ENCODE measurements around the gene EYA3.
A peak's percentile ranks its signal among the peaks of the same experiment; 100 is the strongest.

EYA3 gene

DNA sequence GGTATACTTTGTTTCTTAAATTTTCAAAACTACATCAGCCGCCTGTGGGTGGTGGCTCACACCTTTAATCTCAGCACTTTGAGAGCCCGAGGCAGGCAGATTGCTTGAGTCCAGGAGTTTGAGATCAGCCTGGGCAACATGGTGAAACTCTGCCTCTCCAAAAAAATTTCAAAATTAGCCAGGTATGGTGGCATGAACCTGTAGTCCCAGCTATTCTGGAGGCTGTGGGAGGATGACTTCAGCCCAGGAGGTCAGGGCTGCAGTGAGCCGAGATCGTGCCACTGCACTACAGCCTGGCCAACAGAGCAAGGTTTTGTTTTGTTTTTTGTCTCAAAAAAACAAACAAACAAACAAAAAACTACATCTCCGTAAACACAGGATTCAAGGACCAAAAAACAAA, 3.3 kb downstream of the EYA3 start:
- ATAC-seq = no peak
- TF ChIP-seq OSR1 (CRISPR knock-in tag; IDR thresholded peaks at IDR 0.05) (no peak), RARB (CRISPR knock-in tag; IDR thresholded peaks at IDR 0.05) (no peak), ZC3H10 (CRISPR knock-in tag; IDR thresholded peaks at IDR 0.05) (no peak), ZFP30 (CRISPR knock-in tag; IDR thresholded peaks at IDR 0.05) (no peak), GLIS3 (CRISPR knock-in tag; IDR thresholded peaks at IDR 0.05) (no peak), ISL1 (CRISPR knock-in tag; IDR thresholded peaks at IDR 0.05) (no peak), TCF4 (CRISPR knock-in tag; IDR thresholded peaks at IDR 0.05; ENCODE audit: borderline replicate concordance) (no peak), ZFP3 (CRISPR knock-in tag; IDR thresholded peaks at IDR 0.05) (no peak), ZNF8 (CRISPR knock-in tag; IDR thresholded peaks at IDR 0.05) (no peak), ESRRG (CRISPR knock-in tag; IDR thresholded peaks at IDR 0.05) (no peak), CSDC2 (CRISPR knock-in tag; IDR thresholded peaks at IDR 0.05) (no peak), SNAI2 (CRISPR knock-in tag; IDR thresholded peaks at IDR 0.05) (no peak), ZNF565 (CRISPR knock-in tag; conservative IDR thresholded peaks at IDR 0.05; ENCODE audit: low read depth) (no peak)
- TF ChIP-seq, protein P1, sequence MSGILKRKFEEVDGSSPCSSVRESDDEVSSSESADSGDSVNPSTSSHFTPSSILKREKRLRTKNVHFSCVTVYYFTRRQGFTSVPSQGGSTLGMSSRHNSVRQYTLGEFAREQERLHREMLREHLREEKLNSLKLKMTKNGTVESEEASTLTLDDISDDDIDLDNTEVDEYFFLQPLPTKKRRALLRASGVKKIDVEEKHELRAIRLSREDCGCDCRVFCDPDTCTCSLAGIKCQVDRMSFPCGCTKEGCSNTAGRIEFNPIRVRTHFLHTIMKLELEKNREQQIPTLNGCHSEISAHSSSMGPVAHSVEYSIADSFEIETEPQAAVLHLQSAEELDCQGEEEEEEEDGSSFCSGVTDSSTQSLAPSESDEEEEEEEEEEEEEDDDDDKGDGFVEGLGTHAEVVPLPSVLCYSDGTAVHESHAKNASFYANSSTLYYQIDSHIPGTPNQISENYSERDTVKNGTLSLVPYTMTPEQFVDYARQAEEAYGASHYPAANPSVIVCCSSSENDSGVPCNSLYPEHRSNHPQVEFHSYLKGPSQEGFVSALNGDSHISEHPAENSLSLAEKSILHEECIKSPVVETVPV (CRISPR knock-in tag; IDR thresholded peaks at IDR 0.05) = no peak
- TF ChIP-seq, protein P2, sequence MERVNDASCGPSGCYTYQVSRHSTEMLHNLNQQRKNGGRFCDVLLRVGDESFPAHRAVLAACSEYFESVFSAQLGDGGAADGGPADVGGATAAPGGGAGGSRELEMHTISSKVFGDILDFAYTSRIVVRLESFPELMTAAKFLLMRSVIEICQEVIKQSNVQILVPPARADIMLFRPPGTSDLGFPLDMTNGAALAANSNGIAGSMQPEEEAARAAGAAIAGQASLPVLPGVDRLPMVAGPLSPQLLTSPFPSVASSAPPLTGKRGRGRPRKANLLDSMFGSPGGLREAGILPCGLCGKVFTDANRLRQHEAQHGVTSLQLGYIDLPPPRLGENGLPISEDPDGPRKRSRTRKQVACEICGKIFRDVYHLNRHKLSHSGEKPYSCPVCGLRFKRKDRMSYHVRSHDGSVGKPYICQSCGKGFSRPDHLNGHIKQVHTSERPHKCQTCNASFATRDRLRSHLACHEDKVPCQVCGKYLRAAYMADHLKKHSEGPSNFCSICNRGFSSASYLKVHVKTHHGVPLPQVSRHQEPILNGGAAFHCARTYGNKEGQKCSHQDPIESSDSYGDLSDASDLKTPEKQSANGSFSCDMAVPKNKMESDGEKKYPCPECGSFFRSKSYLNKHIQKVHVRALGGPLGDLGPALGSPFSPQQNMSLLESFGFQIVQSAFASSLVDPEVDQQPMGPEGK (CRISPR knock-in tag; IDR thresholded peaks at IDR 0.05; ENCODE audit: borderline replicate concordance) = no peak
- TF ChIP-seq, protein P3, sequence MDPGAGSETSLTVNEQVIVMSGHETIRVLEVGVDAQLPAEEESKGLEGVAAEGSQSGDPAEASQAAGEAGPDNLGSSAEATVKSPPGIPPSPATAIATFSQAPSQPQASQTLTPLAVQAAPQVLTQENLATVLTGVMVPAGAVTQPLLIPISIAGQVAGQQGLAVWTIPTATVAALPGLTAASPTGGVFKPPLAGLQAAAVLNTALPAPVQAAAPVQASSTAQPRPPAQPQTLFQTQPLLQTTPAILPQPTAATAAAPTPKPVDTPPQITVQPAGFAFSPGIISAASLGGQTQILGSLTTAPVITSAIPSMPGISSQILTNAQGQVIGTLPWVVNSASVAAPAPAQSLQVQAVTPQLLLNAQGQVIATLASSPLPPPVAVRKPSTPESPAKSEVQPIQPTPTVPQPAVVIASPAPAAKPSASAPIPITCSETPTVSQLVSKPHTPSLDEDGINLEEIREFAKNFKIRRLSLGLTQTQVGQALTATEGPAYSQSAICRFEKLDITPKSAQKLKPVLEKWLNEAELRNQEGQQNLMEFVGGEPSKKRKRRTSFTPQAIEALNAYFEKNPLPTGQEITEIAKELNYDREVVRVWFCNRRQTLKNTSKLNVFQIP (CRISPR knock-in tag; IDR thresholded peaks at IDR 0.05; ENCODE audit: borderline replicate concordance, low read depth) = no peak
- TF ChIP-seq, protein P4, sequence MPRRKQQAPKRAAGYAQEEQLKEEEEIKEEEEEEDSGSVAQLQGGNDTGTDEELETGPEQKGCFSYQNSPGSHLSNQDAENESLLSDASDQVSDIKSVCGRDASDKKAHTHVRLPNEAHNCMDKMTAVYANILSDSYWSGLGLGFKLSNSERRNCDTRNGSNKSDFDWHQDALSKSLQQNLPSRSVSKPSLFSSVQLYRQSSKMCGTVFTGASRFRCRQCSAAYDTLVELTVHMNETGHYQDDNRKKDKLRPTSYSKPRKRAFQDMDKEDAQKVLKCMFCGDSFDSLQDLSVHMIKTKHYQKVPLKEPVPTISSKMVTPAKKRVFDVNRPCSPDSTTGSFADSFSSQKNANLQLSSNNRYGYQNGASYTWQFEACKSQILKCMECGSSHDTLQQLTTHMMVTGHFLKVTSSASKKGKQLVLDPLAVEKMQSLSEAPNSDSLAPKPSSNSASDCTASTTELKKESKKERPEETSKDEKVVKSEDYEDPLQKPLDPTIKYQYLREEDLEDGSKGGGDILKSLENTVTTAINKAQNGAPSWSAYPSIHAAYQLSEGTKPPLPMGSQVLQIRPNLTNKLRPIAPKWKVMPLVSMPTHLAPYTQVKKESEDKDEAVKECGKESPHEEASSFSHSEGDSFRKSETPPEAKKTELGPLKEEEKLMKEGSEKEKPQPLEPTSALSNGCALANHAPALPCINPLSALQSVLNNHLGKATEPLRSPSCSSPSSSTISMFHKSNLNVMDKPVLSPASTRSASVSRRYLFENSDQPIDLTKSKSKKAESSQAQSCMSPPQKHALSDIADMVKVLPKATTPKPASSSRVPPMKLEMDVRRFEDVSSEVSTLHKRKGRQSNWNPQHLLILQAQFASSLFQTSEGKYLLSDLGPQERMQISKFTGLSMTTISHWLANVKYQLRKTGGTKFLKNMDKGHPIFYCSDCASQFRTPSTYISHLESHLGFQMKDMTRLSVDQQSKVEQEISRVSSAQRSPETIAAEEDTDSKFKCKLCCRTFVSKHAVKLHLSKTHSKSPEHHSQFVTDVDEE (CRISPR knock-in tag; IDR thresholded peaks at IDR 0.05) = no peak

DNA sequence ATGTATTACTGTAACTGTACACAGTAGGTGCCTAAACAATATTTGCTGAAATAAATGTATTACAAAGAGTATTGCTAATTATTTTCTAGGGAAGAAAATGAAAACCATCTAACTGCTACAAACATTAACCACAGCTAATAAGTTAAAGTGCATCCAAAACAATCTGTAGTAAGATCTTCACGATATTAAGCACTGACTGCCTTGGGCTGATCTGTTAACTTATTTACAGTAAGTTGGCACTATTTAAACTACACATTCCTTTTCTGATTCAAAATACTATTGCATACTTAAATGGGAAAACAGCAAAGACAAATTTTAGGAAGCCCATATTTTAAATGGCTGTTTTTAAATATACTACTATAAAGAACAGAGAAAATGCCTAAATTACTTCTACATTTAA, 4.5 kb downstream of the EYA3 start:
- TF ChIP-seq ARNTL (CRISPR knock-in tag; IDR thresholded peaks at IDR 0.05; ENCODE audit: borderline replicate concordance, low read depth) = no peak
- TF ChIP-seq, protein P5, sequence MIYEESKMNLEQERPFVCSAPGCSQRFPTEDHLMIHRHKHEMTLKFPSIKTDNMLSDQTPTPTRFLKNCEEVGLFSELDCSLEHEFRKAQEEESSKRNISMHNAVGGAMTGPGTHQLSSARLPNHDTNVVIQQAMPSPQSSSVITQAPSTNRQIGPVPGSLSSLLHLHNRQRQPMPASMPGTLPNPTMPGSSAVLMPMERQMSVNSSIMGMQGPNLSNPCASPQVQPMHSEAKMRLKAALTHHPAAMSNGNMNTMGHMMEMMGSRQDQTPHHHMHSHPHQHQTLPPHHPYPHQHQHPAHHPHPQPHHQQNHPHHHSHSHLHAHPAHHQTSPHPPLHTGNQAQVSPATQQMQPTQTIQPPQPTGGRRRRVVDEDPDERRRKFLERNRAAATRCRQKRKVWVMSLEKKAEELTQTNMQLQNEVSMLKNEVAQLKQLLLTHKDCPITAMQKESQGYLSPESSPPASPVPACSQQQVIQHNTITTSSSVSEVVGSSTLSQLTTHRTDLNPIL (CRISPR knock-in tag; IDR thresholded peaks at IDR 0.05; ENCODE audit: low read depth) = no peak
- TF ChIP-seq ZNF565 (CRISPR knock-in tag; conservative IDR thresholded peaks at IDR 0.05; ENCODE audit: low read depth) = no peak
- TF ChIP-seq ZNF8 (CRISPR knock-in tag; IDR thresholded peaks at IDR 0.05) = no peak
- TF ChIP-seq ZC3H10 (CRISPR knock-in tag; IDR thresholded peaks at IDR 0.05) = no peak
- no peak for TF ChIP-seq GLIS3 (CRISPR knock-in tag; IDR thresholded peaks at IDR 0.05)
- no peak for TF ChIP-seq ZFP30 (CRISPR knock-in tag; IDR thresholded peaks at IDR 0.05)
- TF ChIP-seq RARB (CRISPR knock-in tag; IDR thresholded peaks at IDR 0.05) = no peak
- no peak for ATAC-seq

DNA sequence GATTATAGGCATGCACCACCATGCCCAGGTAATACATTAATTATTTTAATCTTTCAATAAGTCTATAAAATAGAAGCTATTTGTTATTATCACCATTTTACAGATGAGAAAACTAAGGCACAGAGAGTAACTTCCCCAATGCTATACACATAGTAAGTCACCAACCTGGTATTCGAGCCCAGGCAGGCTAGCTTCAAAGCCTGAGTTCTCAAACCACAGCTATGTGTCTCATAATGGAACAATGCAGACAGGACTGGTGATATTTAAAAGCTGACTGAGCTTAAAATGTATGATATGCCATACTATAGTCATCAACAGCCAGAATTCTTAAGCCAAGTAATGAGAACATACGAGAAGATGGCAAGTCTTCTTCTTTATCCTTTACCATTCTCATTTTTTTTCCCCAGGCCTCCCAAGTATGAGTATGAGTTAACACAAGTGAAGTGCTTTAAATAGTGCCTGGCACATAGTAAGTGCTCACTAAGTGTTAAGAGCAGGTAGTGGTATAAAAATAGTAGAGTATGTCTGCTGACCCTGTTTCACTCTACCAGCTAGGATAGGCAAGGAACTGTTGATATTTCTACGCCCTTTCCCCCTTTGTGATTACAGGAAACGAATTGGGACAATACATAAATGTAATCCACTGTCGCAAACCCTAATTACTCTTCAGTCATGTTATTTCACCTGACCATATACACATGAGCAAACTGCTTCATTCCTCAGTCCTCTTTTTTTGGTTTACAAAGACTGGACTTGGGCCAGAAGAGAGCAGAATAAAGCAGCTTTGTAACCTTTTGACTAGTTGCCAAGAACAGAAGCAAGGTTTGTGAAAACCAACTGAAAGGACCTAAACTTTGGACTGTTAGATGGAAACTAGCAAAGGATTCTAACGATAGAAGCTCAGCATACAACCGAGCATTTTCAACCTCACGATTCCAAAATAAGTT, 9.5 kb downstream of the EYA3 start:
- ATAC-seq = peak; percentile 69
- TF ChIP-seq, protein P3 (CRISPR knock-in tag; IDR thresholded peaks at IDR 0.05; ENCODE audit: borderline replicate concordance, low read depth) = no peak
- TF ChIP-seq ZNF70 (CRISPR knock-in tag; IDR thresholded peaks at IDR 0.05) (no peak), ESRRG (CRISPR knock-in tag; IDR thresholded peaks at IDR 0.05) (no peak), TCF4 (CRISPR knock-in tag; IDR thresholded peaks at IDR 0.05; ENCODE audit: borderline replicate concordance) (no peak), ARNTL (CRISPR knock-in tag; IDR thresholded peaks at IDR 0.05; ENCODE audit: borderline replicate concordance, low read depth) (no peak)
- TF ChIP-seq, protein P5 (CRISPR knock-in tag; IDR thresholded peaks at IDR 0.05; ENCODE audit: low read depth) = no peak

Measured in SK-N-SH treated with all-trans-retinoic acid at 6 μM for 48 hours (cell line).